NB4 (cell line): ENCODE data around the gene ANTKMT.

Source experiments
- CTCF ChIP-seq: IDR thresholded peaks from one replicate; pipeline ENCODE4 v1.5.1; 2012; ENCODE audit warnings: low read depth, low read length
- MAX ChIP-seq: IDR thresholded peaks from 2 replicates; pipeline ENCODE4 v1.6.1; 2011; ENCODE audit warnings: low read depth, low read length
- MYC ChIP-seq: IDR thresholded peaks from 2 replicates; pipeline ENCODE4 v1.6.1; 2011; ENCODE audit warnings: low read depth, low read length

- no peak for TF ChIP-seq CTCF
- no peak for TF ChIP-seq MAX
- TF ChIP-seq MYC = no peak
Measured at GRCh38 chr16:716200-716568, 4.8 kb upstream of the ANTKMT start.
